Measurements from ENCODE around the gene PTGFRN.

DNA sequence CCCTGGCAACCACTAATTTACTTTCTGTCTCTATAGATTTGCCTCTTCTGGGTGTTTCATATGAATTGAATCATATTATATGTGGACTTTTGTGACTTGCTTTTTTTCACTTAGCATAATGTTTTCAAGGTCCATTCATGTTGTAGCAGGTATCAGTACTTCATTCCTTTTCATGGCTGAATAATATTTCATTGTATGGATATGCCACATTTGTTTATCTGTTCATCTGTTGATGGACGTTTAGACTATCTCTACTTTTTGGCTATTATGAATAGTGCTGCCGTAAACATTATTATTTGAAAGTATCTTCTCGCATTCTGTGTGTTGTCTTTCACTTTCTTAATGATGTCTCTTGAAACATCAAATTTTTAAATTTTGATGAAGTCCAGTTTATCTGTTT, 59.0 kb downstream of the PTGFRN start:
- TF ChIP-seq, protein P1, sequence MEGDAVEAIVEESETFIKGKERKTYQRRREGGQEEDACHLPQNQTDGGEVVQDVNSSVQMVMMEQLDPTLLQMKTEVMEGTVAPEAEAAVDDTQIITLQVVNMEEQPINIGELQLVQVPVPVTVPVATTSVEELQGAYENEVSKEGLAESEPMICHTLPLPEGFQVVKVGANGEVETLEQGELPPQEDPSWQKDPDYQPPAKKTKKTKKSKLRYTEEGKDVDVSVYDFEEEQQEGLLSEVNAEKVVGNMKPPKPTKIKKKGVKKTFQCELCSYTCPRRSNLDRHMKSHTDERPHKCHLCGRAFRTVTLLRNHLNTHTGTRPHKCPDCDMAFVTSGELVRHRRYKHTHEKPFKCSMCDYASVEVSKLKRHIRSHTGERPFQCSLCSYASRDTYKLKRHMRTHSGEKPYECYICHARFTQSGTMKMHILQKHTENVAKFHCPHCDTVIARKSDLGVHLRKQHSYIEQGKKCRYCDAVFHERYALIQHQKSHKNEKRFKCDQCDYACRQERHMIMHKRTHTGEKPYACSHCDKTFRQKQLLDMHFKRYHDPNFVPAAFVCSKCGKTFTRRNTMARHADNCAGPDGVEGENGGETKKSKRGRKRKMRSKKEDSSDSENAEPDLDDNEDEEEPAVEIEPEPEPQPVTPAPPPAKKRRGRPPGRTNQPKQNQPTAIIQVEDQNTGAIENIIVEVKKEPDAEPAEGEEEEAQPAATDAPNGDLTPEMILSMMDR (IDR thresholded peaks at IDR 0.05) = no peak
- TF ChIP-seq POLR2AphosphoS5 (IDR thresholded peaks at IDR 0.05) (no peak), POLR2A (IDR thresholded peaks at IDR 0.05) (no peak)
